DMS114 treated with DMSO at 0.1 percent for 48 hours (cell line): ENCODE data around the gene ANKS1B.

Experiments
- DNase-seq: peaks from one replicate; lab custom pipeline; 2025; ENCODE audit not compliant: unreplicated experiment; lab: John Stamatoyannopoulos, UW

Gene ANKS1B

DNA sequence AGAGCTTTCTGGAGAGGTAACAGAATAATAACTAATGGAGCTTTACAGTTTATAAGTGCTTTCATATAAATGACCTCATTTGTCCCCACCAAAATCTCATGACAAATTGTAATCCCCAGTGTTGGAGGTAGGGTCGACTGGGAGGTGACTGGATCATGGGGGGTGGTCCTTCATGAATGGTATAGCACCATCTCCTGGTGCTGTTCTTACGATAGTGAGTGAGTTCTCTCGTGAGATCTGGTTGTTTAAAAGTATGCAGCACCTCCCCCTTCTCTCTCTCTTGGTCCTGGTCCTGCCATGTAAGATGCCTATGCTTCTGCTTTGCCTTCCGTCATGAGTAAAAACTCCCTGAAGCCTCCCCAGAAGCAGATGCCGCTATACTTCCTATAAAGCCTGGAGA lies 760.5 kb downstream of the ANKS1B start:
- no peak for DNase-seq

DNA sequence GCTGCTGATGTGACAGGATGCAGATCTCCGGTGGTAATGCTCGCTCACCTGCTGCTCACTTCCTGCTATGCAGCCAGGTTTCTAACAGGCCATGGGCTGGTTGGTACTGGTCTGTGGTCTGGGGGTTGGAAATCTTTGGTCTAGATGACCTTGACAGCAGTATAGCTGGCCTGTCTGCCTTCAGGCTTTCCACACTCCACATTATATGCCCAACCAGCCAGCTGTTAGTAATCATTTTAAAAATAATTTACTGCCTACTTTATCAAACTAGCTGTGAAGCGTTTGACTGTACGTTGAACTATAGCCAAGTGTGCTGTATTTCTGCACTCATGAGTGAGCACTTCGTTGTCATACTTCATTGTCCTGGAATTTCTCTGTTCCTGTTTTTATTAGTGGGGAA lies 761.2 kb downstream of the ANKS1B start:
- no peak for DNase-seq

DNA sequence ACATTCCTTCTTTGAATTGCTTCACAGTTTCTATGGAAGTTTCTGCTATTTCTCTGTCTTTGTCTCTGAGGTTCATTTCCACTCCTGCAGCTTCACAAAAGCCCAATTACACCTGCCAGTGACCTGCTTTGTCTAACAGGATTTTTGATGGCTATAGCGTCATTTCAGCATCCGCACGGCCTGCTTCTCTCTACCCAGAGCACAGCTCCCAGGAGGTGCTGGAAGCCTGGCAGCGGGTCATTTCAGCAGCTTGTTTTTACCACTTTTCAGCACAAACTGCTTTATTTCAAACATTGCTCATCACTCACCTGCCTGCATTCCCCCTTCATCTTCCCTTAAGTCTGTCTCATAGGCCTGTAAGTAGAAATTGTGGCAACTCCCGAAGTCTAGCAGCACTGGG lies 771.7 kb downstream of the ANKS1B start:
- no peak for DNase-seq

DNA sequence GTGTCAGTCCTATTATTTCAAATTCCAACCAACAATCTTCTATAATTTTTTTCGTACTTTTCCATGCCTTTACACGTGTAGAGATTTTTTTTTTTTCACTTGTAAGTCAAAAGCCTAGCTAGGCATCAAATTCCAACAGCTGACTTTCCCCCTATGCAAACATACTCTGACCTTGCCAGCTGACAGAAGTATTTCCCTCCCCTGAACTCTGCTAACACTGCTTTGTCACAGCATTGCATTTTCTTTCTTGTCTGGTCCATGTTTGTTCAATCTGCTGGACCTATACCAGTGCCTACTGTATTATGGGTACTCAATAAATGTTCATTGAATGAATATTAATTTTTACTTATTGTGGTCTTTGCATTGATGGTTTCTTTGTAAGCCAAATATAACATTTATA lies 772.5 kb downstream of the ANKS1B start:
- no peak for DNase-seq

DNA sequence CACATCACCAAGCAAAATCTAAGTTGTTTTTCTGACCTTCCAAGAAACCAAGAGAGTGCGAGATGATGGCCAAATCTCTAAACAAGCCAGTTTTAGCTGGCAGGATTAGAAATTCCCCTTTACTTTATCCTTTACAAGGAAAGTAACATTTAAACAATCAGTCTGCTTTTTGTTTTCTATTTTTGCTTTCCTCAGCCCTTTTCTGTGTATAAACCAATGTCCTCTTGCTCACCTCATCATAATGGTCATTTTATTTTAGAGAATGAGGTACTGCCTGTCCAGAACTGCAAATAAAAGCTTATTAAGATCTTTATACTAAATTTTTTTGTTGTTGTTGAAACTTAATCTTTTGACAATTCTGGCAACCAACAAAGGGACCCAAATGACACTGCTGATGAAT lies 779.6 kb downstream of the ANKS1B start:
- DNase-seq, result no peak

DNA sequence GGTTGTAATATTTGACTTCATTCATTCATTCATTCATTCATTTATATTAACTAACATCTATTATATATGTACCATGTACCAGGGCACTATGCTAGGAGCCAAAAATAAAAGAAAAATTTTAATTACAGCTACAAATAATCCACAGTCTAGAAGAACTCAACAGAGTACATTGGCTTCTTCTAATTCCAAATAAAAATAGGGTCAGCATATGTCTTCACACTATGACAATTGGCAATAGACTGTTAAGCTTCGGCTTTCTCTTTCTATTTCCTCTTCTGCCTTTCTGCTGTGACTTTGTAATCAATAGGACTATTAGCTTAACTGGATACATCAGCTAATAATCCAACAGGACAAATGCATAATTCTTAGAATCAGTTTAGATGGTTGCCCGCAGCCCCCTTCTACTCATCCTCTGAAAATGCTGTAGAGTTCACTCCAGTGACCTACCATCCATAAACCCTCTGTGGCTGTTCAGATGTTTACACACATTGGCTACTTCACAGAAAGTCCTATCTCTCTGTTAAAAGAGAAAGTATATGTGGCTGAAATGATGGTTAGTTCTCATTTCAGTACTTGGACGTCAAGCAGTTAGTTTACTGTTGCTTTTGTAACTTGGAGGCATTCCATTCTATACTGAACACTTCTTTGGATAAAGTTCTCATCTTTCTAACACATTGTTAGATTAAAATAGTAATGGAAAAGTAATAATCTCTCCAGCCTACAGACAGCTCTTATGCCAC lies 782.7 kb downstream of the ANKS1B start:
- DNase-seq, result no peak

DNA sequence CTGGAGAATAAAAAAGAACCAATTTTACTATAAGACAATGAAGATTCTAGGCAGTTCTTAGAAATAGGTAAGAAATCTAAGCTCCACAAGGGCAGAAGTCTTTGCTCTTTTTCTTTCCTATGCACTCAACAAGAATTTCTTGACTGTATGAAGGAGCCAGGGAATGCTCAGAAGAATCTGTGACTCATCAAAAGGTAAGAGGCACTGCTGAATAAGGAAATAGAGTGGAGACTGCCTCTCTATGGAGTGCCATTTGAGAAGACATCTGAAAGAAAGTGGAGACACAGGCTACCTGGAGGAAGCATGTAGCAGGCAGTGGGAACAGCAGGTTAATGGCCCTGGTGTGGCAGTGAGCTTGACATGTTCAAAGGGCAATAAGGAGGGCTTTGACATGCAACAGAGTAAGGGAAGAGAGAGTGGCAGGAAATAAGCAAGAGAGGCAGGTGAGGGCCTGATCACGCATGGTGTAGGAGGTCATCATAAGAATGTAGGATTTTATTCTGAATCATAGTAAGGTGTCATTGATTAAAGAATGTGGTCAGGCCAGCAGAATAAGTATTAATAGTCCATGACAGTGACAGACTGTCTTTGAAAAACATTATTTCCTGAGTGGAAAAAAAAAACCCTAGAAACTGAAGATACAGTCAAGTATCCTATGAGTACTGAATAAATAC lies 783.9 kb downstream of the ANKS1B start:
- no peak for DNase-seq

DNA sequence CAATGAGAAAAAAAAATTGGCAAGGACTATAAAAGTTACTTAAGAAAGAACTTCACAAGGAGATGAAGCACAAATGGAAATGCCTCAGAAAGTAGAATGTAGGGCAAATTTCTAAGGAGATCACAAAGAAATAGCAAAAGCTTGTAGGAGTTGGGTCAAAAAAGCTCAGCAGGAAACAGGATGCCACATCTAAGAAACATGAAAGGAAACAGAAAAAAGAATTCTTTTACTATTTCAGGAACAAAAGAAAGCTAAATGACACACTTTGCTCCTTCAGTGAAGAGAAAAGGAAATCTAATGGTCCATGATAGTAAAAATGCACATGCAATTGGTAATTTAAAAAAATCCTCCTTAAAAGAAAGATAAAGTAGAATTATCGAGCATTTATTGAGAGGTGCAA lies 789.3 kb downstream of the ANKS1B start:
- no peak for DNase-seq

DNA sequence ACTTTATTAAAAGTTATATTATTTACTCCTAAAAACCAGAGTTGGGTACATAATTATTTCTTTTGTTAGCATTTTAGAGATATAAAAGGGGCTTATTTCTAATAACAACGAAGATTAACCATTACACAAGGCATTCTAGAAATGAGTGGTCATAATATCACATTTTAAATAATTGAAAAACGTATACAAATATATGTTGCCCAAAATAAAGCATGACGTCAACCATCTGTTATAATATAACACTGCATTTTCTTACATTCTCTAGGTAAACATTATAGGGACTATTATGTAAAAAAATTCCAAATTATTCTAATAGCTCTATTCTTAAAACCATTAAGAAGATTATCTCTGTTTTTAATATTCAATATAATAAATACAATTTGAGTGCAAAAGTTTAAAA lies 792.2 kb downstream of the ANKS1B start:
- no peak for DNase-seq

DNA sequence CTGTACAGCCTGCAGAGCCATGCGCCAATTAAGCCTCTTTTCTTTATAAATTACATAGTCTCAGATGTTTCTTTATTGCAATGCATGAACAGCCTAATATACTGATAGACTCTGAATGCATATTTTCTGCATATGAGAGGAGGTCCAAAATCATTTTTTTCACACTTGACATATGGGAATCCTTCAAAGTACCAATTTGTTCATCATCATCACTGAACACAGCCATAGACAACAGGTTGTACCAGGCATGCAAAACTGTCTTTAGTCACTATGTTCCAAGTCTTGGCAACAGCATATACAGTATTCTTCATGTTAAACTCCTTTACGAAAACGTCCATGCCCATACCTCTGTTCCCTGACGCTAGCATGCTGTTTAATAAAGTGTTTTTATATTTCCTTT lies 807.9 kb downstream of the ANKS1B start:
- DNase-seq, result no peak

DNA sequence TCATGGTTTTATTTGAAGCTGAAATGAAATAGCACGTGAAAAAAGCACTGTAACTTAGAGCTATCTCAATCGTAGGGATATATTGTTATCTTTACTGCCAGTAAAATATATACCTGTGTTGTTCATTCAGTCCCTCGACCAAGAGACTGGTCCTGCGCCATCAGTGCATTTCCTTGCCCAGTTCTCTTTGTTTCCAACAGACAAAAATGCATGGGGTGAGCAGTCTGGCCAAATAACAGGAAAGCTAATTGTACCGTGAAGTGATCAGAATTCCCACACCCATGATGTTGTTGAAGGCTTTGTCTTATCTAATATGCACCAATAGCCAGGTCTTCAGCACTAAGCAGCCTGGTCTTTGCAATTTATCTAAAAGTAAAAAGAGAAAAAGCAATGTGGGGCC lies 814.3 kb downstream of the ANKS1B start:
- no peak for DNase-seq

DNA sequence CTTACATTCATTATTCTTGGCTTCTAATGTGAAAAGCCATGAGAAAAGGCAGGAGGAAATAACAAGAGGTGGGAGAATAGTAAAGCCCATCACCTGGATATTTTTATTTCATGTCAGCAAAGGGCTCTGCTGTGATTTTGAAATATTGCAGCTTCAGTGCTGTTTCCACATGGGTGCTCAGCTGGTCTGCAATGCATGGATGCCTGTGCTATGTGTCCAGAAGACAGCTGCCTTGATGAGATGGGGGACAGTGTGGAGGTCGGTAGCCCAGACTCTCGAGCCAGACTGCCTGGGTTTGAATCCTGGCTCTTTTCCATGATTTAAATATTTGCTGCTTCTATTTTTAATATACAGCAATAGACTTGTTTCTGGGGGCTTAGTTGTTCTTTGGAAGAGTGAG lies 814.7 kb downstream of the ANKS1B start:
- DNase-seq, result no peak

DNA sequence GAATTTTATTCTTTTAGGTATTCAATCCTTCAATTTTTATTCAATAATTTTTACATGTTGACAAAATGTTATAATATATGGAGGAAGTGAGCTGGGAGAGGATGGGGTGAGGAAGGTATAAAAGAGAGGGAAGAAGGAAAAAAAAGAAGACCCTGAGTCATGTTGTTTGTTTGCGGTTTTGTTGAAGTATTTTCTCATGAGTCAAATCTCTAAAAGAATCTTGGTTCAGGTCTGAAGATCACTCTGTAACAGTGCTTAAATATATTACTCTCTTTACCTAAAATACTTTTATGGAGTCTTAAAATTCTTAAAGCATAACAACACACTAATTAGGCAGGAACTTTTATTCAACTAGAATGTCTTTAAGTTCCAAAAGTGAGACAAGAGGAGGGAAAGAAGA lies 826.8 kb downstream of the ANKS1B start:
- no peak for DNase-seq

DNA sequence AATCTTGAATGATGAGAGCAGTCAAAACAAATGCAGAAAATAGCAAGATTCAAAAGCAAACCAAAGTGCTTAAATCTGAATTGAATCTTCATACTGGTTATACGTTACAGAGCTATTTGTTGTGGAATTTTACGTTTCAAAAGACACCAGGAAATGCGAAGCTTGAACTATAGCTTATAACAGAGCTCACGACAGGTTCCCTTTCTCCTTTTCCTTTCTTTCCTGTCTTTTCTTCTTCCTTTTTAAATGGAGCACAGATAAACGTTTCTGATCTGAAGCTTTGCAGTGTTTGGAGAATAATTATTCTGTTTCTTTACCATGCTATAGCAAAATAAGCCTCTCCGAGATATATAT lies 829.8 kb downstream of the ANKS1B start:
- DNase-seq, result no peak

DNA sequence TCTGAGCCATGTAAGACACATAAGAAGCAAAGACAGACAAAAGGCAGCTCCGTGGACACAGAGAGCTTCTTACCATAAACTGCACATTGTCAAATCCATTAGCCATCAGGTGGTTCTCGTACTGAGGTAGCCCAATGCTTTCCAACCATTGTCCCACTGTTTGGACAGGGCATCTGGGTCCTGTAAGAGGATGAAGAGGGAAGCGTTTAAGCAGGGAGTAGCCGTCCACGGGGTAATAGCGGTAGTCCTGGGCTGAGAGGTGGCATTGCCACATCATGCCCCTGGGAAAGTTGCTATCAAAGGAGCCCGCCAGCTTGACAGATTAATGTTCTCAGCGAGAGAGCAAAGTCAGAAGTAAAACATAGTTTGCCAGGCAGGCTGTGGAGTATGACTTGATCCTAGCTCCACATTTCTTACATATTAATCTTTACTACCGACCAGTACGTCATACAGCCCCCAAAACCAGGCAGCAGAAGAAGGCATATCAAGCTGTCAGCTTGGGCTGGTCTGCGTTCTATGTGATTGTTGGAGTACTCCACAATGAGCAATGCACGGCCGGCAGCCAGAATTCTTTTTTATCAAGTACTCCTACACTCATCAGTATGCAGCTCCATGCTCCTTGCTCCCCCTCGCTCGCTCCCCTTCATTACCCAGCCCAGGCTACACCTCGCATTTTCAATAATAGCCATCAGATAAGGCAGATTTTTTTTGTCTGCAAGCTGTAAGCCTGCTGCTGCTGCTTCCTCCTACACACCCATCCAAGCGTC lies 830.3 kb downstream of the ANKS1B start:
- no peak for DNase-seq

DNA sequence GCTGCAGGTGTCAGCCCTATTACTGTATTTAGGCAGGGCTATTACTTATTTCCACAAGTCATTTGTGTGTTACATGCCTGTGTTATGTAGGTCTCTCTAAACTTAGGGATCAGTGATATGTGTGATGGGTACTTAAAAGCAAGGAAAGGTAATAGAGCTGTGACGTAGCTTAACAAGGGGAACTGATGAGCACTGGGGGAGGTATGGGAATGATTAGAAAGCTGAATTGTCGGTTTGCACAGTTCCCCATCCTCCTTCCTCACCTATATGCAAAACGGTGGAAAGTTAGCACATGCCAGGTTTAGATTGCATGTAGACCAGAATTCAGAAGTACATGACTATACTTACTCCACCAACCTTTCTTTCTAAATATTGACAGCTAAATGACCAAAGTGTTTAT lies 831.4 kb downstream of the ANKS1B start:
- no peak for DNase-seq

DNA sequence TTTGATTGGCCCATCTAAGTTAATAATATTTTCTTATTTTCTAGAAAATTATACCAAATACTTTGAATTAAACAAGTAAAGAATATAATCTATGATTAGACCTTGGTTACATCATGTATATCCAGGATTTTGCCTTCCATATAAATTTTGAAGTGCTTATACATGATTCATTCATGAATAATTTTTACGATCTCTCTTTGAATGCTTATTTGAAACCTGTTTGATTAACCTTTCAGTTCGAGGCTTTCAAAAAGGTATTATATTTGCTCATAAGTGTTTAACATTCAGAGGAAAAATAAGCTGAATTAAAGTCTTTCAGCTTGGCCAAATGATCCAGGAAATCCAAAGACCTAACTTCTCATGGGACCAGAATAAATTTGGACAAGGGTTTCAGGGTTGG lies 832.4 kb downstream of the ANKS1B start:
- no peak for DNase-seq

DNA sequence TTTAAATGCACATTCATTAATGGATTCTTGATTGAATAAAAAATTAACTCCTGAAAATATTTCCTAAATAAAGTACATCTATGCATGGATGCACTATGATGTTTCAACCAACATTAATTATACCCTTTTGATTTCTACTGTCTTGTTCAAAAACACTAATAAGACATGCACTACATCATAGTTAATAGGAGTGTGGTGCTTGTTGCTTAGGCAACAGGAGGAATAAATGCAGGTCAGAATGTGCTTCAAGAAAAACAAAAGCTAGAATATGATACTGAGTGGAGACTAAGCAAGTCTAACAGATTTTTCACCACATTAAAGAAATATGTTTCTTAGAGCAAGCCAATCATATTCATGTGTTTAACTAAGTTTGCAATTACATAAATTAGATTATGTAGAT lies 833.0 kb downstream of the ANKS1B start:
- DNase-seq, result no peak

DNA sequence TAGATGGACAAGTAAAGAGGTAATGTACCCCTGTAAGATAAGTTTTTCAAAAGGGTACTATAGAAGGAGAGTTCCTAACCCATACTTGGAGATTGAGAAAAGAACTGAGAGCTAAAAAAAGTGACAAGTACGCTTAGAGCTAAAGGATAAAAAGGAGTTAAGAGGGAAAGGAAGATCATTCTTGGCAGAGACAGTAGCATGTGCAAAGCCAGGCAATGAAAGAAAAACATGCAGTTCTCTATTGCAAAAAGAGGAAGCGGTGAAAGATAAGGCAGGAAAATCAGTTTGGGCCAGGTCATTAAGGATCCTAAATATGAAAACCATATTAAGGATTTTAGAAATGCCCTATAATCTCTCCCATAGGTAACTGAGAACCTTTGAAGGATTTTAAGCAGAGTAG lies 837.6 kb downstream of the ANKS1B start:
- DNase-seq, result no peak

DNA sequence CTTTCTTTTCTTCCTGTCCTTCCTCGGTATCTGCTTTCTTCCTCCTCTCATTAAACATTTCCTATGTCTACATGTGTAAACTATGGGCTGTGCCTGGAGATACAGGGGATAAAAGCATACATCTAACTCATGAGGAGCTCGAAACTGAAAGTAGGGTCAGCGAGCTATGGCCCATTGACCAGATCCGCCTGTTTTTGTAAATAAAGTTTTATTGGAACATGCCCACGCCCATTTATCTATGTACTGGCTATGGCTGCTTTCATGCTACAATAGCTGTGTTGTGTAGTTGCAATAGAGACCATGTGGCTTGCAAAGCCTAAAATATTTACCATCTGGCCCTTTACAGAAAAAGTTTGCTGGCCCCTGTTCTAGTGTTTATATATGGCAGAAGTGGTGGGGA lies 838.0 kb downstream of the ANKS1B start:
- no peak for DNase-seq

DNA sequence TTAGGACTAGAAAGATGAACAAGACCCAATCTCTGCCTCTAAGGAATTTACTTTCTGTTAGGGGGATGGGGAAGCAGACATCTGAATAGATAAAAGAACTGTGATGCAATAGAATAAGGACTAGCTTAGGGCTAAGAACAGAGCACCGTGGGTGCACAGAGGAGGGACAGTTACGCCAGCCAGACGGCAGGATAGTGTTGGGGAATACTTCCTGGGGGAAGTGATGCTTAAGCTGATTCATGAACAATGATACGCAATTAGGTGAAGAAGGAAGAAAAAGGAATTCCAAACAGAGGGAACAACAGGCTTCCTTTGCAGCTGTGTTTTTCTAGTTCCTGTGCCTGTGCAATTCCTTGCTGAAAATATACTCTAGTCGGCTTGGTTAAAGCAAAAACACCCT lies 838.6 kb downstream of the ANKS1B start:
- no peak for DNase-seq

DNA sequence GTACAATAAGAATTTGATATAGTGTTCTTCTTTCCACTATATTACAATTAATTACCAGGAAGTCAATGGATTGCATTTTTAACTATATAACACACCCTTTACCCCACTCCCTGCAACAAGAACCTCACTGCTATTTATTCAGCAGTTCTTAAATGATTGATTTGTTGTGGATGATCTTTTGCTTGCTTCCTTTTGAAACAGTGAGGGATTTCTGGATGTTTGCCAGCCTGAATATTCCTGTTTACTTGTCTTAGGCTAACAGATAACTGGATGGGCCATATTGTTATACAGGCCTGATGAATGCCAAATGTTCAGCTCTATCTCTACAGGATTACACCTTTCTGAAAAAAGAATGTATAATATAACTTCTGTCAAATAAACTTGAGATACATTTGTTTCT lies 842.1 kb downstream of the ANKS1B start:
- no peak for DNase-seq
